HG02642 (cell line): ENCODE measurements around the gene TUBA3D.
"Not testable (repeated sequence)": the region's sequence is repeated elsewhere in the genome, so short reads cannot be mapped to it uniquely, and the experiment has no call there.

Source experiments
- ATAC-seq: cut with Tn5 transposase; IDR thresholded peaks from one replicate; pipeline ENCODE4 v1.9.1; 2021; ENCODE audit warnings: mild to moderate bottlenecking; ENCODE audit not compliant: unreplicated experiment, poor library complexity

TUBA3D gene

DNA sequence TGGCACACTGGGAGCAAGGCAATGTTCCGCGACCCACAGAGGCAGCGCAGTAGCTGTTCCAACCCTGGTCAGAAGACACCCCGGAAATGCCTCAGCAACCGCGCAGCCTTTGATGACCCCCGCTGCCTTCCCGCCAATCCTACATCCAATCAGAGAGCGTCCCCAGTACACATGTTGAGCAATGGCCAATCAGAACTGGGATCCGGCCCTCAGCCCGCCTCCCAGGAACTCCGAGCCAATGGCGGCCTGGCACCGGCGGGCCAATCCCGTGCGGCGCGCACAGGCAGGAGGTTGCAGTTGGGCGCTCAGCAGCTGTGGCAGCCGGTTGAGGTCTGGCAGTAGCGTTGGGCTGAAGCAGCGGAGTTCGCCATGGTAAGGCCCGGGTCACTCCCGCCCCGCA is at the start of gene TUBA3D:
TUBA3D (plus strand) TSS at position 289 of the 400 bp plus-strand sequence; CDS start at position 370, 81 bp downstream.
- ATAC-seq, result no peak

DNA sequence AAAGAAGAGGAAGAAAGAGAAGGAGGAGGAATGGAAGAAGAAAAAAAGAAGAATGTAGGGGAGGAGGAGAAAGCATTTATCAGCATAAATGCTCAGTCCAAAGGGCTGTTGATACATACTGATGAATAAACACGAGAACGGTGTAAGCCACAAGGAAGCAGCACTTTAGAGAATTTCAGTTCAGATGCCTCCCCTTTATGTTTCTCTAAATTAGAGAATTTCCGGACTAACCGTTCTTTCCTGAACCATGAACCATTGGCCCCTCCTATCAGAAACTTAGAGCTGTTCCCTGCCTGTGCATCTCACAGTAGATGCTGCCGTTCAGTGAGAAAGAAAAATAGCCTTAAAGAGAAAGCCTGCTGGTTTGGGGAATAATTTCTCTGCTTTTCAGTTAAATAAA is 49.2 kb upstream of the TUBA3D start:
- no peak for ATAC-seq

DNA sequence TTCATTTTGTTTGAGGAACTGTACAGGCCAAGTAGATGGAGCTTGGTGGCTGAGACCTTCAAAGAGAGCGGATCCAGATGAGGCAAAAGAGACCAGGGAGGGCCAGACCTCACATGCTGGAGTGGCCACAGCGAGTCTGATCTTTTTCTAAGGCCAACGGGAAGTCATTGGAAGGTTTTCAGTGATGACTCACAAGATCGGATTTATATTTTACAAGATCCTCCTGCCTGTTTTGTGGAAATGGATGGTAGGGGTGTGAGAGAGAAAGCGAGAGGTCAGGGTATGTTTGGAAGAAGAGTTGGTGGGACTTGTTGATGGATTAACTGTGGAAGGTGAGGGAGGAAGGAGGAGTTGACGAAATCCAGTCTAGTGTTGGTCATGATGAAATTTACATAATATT is 44.6 kb upstream of the TUBA3D start:
- no peak for ATAC-seq

DNA sequence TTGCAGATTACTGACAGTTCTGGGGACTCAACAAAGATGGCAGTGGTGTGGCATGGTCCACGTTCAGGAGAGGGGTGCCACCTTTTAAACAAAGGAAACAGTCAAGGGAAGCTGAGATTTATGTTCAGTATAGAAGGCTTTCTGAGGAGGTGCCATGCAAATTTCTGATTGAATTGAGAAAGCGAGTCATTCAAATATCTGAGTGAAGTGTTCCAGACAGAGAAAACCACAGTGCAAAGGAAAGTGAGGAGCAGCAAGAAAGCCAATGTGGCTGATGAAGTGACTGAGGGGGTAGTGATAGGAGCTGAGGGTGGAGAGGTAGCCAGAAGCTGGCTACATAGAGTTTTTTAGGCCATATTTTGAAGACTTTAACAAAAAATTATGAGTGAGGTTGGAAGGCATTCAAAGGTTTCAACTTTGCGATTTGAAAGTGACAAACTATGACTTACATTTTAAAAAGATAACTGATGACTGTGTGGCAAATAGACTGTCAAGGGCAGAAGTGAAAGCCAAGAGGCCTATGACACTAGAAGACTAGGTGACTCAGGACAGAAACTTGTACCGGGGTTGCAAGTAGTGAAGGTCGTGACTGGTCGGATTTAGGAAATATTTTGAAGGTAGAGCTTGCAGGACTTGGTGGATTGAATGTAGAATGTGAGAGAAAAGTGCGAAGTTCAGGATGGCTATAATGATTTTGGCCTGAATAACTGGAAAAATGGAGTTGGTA is 35.0 kb upstream of the TUBA3D start:
- ATAC-seq, result peak; percentile 75

DNA sequence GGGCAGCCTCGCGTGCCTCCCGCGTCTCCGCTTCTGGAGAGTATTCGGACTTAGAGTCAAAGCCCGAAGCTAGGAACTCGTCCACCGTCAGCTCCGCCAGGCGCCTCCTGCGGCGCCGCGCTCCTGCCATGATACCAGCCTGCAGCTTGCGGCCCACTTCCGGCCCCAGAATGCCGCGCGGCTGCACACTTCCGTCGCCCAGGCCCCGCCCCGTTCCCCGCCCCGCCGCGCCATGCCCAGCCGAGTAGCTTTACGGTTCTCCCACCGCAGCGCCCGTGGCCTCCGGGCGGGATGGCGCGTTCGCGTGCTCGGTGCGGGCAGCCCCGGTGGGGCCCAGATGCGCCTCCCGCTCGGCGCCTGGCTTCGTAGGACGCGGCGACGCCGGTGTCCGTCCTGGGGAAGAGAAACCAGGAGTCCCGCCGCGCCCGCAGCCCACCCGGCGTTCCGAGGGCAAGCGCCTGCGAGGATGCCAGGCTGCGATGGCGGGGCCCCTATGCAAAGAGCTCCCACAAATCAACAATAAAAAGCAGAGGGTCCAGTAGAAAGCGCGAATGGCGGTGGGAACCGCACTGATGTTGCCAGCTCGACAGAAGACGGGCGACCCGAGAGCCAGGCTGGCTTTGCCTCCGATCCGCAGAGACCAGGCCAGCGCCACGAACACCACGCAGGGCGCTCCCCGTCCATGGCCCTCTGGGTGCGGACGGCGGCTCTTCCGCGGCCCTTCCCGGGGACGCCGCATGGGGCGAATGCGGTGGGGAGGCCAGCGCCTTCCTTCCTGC is 31.0 kb upstream of the TUBA3D start:
- ATAC-seq, result not testable (repeated sequence)

DNA sequence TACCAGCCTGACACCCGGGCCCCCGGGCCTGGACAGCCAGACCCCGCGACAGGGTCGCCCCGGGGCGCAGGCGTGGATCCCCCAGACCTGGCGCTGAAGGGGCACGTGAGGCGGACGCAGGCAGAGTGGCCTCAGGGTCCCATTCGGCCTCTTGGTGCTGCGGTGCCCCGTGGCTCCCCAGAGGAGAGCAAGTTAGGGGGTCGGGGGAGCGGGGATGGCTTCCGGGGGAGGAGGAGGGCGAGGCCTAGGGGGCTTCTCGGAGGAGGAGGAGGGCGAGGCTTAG is 30.5 kb upstream of the TUBA3D start:
- not testable (repeated sequence) for ATAC-seq

DNA sequence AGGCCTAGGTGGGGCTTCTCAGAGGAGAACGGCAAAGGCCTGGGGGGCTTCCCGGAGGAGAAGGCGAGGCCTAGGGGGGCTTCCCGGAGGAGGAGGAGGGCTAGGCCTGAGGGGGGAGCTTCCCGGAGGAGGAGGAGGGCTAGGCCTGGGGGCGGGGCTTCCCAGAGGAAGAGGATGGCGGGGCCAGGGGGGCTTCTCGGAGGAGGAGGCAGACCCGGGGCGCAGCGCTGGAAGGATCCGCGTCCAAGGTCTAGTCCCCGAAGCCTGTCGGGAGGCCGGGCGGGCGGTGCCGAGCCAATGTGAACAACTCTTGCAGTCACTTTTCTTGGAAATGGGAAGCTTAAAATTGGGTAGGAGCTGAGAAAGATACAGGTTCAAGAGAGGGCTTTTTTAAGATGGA is 30.0 kb upstream of the TUBA3D start:
- ATAC-seq, result no peak

DNA sequence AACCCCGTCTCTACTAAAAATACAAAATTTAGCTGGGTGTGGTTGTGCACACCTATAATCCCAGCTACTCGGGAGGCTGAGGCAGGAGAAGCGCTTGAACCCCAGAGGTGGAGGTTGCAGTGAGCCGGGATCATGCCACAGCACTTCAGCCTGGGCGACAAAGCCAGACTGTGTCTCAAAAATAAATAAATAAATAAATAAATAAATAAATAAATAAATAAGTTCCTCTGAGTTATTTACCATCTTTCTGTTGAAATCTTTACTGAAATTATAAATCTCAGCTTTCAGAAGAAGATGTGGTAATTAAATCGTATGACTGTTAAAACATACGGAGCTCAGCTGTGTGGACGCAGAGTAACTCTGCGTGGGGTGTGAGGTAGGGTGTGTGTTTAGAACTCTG is 27.9 kb upstream of the TUBA3D start:
- not testable (repeated sequence) for ATAC-seq

DNA sequence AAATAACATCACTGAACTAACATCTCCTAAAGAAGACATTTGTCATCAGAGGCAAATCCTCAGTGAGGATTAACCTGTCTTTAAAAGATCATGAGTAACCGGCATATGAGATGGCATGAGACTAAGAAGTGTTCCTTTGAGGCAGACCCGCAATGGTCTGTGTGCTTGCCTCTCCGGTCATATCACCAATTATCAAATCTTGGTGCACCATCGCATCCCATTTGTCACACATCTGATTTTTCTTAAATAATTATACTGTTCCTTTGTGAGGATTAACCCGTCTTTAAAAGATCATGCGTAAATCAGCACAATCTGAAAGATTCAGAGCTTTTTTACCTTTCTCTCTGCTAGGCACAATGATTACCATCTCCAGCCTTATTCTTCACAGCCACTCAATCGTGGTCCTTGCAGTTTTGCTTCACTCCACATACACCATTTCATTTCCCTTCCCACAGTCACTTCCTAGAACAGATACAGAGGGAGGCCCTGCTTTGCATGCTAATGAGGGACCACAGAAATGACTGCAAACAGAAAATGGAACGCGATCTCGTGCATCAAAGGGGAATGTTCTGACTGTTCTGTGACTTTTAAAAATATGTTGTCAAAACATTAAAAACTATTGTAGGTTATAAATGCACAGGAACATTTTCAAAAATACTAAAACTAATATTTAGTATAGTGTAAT is 24.5 kb upstream of the TUBA3D start:
- ATAC-seq, result peak; percentile 92

DNA sequence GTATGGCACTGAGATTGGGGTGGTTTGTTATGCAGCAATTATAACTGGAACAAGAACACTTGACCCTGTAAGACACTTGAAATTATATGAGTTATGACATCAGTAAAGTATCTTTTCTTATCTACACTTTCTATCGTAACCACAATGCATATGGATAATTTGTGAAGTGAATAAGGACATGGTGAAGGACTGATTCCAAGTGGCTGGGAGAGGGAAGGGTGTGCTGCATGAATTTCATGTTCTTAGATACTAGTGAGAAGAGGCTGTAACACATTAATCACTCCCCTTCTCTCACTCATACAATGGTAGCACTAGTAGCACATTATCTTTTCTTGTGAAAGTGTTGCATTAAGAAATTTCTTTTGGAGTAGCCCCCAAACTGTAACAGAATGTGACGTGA is 21.0 kb upstream of the TUBA3D start:
- not testable (repeated sequence) for ATAC-seq

DNA sequence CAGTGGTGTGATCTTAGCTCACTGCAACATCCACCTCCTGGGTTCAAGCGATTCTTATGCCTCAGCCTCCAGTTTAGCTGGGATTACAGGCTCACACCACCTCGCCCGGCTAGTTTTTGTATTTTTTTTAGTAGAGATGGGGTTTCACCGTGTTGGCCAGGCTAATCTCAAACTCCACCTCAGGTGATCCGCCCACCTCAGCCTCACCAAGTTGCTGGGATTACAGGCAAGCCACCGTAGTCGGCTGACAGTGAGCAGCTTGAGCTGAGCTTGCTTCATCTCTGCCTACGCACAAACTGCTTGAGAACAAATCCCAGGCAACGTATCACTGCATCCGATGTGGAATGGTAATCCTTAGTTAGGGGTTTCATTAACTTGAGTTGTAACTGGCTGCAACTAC is 8.2 kb upstream of the TUBA3D start:
- ATAC-seq, result not testable (repeated sequence)

DNA sequence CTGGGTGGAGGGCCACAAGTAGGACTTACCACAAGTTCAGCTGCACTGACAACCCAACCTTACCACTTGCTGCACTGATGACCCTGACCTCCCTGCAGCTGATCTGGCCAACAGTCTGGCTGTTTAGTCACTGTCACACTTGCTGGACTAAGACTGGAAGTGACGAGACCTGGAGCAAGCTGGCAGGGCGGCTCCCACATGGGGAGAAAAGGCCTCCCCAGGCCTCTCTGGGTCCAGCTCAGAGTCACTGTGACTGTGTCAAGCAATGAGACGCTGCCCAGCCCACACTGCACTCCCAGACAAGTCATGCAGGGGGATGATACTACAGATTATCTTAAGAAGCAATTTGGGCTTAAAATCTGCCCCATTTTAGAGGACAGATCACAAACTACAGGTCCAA is 5.0 kb upstream of the TUBA3D start:
- ATAC-seq, result not testable (repeated sequence)

DNA sequence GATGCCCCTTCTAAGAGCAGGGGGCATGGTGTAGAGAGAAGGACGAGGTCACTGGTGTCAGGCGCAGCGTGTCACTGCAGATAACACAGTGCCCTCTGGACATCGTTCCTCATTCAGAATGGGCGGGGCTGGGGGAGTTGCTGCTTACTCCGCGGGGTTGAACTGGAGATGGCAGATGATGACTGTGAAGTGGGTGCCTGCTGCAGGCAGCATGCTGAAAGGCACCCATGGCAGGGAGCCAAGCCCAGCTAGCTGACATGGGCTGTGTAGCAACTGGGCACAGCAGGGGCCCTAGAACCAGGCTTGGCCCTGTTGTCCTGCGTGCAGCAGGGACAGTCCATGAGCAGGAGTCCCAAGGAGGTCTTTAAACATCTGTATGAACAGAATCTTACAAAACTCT is 4.3 kb upstream of the TUBA3D start:
- ATAC-seq, result not testable (repeated sequence)

DNA sequence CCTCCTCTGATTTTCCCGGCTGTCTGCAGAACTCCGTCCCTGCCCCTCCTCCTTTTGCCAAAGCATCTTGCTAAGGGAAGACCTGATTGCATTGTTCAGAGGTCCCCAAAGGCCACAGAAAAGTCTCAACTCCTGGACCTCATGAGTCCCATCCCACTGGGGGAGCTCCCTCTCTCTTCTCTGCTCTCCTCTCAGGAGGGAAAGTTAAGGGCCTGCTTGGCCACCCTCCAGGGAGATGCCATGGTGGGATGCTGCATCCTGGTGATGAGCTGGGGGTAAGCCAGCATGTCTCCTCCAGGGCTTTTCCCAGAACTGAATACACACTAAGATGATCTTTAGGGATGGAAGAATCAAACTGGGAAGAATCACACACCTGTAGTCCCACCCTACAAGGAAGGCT is 2.7 kb upstream of the TUBA3D start:
- not testable (repeated sequence) for ATAC-seq

DNA sequence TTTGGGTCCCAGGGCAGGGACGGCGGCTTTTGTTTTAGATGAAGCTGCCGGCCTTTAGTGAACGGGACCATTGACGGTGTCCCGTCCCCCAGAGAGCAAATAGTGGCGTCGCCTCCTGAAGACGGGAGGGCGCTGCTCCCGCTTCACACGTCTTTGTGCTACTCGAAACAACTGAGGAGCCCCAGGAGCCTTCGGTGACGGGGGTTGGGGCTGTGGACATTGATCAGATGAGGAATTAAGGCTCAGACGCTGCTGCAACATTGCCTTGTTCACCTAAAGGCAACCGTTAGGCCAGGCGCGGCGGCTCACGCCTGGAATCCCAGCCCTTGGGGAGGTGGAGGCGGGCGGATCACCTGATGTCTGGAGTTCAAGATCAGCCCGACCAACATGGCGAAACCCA is 444 bp downstream of the TUBA3D start:
- not testable (repeated sequence) for ATAC-seq

DNA sequence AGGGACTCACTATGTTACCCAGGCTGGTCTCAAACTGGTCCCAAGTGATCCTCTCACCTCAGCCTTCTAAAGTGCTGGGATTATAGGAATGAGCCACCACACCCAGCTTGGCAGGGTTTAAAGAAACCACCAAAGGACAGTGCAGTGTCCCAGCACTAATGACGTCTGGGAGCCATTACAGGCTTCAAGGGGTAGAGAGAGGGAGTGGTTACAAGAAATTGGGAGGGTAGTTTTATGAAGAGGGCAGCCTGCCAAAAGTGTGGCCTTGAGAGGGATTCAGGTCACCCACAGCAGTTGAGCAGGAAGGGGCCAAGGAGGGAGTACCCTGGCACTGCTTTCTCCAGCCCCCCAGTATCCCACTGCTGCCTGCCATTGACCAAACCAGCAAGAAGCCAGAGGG is 1.3 kb downstream of the TUBA3D start:
- ATAC-seq, result not testable (repeated sequence)

DNA sequence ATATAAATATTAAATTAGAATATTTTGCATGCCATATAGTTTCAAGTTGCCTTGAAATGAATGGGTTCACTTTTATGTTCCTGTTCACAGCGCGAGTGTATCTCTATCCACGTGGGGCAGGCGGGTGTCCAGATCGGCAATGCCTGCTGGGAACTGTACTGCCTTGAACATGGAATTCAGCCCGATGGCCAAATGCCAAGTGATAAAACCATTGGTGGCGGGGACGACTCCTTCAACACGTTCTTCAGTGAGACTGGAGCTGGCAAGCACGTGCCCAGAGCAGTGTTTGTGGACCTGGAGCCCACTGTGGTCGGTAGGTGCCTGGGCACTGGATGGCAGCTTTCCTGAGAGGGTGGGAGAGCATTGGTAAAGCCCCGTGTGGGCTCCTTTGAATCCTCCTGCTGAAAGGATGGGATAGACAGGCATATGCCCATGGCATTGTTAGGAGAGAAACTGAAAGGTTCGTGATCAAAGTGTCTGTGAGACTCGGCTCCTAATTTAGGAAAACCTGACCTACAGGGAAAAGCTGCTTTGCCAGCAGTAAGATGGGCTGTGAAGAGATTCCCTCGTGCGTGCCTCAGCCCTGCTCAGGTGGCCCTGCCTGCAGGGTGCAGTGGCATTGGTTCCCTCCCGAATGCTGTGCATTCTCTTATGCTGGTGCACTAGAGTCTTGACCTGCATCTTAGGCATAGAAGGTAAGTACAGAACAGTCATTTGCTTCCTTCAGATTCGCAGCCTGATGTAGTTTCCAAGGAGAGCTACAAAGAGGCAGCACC is 2.3 kb downstream of the TUBA3D start:
- ATAC-seq, result not testable (repeated sequence)

DNA sequence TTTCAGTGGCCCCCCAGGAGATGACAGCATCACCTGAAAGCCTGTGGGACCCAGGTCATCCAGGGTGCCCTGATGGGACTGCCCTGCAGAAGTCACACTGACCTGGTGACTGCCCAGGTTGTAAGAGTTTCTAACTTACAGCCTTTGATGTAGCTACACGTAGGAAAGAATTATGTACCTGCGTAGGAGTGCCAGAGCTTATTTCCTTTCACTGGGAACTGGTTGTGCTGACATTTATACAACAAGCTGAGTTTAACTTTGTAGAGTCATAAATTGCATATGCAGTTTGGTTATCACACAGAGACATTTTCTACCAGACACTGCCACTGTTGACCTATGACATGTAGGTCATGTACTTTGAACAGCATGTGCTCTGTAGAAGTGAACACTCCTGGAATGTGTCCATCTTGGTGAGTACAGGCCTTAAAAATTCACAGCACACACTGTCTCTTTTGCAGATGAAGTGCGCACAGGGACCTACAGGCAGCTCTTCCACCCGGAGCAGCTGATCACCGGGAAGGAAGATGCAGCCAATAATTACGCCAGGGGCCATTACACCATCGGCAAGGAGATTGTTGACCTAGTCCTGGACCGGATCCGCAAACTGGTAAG is 3.0 kb downstream of the TUBA3D start:
- ATAC-seq, result not testable (repeated sequence)

DNA sequence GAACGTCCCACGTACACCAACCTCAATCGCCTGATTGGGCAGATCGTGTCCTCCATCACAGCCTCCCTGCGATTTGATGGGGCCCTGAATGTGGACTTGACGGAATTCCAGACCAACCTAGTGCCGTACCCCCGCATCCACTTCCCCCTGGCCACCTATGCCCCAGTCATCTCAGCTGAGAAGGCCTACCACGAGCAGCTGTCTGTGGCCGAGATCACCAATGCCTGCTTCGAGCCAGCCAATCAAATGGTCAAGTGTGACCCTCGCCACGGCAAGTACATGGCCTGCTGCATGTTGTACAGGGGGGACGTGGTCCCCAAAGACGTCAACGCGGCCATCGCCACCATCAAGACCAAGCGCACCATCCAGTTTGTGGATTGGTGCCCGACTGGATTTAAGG is 4.4 kb downstream of the TUBA3D start:
- not testable (repeated sequence) for ATAC-seq

DNA sequence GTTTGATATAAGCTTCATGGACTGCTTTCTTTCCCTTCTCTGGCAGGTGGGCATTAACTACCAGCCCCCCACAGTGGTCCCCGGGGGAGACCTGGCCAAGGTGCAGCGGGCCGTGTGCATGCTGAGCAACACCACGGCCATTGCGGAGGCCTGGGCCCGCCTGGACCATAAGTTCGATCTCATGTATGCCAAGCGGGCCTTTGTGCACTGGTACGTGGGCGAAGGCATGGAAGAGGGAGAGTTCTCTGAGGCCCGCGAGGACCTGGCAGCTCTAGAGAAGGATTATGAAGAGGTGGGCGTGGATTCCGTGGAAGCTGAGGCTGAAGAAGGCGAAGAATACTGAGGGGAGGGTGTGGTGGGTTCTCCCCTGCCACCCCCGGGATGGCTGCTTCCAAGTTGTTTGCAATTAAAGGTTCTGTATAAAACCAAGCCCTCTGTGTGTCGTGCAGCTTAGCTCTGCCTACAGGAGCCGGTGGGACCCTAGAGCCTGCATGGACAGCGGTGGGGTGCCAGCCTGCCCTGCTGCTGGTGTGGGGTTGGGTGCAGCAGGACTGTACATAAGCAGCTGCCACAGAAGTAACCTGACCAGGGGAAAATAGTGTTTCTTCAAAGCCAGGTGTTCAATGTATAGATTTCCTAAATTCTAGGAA is 6.7 kb downstream of the TUBA3D start:
- not testable (repeated sequence) for ATAC-seq
